HG03378 (cell line): ENCODE results near the gene COA7.
"Not testable (repeated sequence)": the region's sequence is repeated elsewhere in the genome, so short reads cannot be mapped to it uniquely, and the experiment has no call there.

Source experiments
- ATAC-seq: cut with Tn5 transposase; IDR thresholded peaks from one replicate; pipeline ENCODE4 v1.9.1; 2021; ENCODE audit warnings: mild to moderate bottlenecking, moderate library complexity; ENCODE audit not compliant: unreplicated experiment

Gene COA7

DNA sequence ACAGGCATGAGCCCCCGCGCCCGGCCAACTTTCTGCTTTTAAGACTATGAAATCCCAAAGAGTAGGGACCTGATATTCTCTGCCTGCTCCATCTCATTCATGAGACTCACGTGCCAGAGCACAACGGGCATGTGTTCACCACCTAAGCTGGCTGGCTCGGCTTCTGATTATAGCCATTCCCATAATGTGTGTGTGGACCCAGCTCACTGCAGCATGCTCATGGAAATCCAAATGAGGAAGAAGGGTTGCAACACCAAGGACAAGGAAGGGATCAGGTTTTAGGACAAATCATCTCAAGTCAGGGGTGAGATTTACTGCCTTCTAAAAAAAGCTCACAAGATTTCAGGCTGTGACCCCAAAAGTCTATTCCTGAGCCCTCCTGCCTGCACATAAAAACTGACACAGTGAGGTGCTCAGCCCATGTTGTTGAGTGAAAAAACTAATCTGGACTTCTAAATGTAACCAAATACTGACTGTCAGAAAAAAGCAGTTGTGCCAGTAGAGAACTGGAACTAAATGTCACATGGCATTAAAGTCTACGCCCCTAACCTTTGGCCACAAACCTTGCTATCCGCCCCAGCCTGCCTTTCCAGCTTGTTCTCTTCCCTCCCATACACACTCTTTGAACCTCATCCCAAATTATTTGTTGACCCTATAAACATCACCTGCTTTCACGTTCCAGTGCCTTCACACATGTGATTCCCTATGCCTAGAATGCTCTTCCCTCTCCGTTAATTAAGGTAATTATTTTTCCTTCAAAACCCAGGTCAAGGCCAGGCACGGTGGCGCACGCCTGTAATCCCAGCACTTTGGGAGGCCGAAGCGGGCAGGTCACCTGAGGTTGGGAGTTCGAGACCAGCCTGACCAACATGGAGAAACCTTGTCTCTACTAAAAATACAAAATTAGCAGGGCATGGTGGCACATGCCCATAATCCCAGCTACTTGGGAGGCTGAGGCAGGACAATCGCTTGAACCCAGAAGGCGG lies 9.1 kb upstream of the COA7 start:
- ATAC-seq, result no peak

DNA sequence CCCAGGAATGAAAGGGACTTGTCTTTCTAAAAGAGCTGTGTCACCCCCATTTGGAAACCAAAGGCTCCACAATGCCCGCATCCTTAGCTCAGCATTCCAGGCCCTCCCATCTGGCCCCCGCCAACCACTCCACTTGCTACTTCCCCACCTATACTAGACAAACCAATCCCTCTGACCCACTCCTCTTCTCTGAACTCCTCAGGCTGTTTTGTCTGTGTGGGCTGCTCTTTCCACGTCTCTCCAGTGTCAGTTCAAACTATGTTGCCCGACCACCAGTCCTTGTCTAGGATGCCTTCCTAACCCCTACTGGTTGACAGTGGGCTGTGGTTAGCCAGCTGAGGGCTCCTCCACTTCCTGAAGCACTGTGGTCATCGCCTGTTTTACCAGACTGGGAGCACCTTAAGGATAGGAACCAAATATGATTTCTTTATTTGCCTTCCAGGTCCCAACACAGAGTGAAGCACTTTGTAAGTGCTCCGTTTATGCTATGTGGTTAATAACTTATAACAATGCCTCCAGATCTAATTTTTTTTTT lies 8.1 kb upstream of the COA7 start:
- ATAC-seq, result no peak

DNA sequence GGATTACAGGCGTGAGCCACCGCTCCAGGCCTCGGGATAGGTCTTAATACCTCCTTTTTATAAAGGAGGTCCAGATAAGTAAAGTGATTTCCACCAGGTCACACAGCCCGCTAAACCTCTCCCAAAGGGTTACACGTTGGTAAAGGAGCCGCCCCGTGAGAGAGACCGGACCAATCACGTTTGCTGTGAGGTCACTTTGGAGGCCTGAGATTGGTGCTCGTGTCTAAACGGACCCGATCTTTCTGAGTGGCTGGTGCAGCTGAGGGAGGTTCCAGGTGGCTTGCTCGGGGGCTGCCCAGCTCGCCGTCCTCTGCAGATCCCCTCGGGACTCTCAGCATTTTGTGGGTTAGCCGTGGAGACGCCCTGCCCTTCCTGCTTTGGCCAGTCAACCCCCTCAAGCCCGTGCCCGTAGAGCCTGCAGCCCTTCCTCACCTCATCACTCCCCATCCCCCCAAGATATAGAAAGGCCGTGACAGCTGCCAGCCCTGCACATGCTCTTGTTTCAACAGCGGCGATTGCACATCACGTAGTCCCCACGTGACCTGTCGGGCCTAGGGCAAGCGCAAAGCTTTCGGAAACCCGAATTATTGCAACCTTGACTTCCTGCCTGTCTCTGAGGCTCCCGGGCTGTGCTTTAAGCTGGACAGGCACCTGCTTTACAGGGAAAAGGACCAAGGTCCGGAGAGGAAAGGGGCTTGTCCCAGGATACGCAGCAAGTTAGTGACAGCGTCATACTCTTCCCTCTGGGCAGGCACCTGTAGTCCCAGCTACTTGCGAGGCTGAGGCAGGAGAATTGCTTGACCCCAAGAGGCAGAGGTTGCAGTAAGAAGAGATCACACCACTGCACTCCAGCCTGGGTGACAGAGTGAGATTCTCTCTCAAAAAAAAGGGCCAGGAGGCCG lies 5.0 kb upstream of the COA7 start:
- ATAC-seq, result peak; percentile 91

DNA sequence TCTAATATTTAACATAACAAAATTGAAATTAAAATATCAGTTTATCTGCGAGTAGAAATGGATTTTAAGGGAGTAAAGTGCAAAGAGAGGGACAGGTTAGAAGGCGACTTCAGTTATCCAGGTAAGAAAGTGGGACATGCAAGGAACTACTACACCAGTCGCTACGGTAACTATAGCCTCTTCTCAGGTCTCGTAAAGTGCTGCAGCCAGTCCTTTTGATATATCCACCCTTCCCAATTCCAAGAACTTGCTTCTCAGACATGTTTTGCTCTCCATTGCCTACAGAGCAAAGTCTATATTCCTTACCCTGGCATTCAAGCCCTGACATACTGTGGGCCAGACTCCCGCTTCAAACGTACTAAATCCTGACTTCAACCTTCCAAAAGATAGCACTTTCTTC lies 2.5 kb downstream of the COA7 start:
- no peak for ATAC-seq

DNA sequence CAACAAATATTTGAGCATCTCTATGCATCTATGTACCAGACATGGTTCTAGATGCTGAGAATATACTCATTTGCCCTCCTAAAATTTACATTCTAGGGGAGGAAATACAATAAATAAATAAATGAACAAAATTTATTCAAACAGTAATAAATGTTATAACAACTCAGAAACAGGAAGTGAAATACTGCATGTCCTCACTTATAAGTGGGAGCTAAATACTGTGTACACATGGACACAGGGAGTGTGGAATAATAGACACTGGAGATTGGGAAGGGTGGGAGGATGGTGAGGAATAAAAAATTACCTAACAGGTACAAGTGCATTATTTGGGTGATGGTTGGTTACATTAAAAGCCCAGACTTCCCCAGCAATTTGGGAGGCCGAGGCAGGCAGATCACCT lies 4.3 kb downstream of the COA7 start:
- no peak for ATAC-seq

DNA sequence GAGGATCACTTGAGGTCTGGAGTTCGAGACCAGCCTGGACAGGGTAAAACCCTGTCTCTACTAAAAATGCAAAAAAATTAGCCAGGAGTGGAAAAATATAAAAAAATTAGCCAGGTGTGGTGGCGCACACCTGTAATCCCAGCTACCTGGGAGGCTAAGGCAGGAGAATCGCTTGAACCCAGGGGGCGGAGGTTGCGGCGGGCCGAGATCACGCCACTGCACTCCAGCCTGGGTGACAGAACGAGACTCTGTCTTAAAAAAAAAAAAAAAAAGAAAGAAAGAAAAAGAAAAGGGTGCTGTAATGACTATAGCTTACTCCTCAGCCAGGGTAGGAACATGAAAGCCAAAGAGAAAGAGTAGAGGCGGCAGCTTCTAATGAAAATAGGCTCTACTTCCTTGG lies 4.8 kb downstream of the COA7 start:
- ATAC-seq, result not testable (repeated sequence)

DNA sequence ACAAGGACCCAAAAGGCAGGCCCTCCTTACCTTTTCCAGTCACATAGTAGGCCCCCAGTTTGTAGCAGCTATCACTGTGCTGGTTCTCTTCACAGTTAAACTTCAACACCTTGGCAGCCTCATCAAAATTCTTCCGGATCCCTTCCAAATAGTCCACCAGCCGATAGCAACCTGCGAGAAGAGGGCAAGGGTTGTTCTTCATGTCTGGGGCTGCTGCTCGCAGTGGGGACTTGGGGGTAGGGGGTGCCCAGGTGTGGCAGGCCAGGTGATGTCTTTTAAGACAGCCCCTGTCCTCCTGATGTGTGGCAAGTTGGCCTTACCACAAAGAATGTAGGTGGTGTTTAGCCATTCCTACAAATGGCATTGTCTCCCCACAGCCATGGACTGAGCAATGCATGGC lies 5.5 kb downstream of the COA7 start:
- ATAC-seq, result no peak

DNA sequence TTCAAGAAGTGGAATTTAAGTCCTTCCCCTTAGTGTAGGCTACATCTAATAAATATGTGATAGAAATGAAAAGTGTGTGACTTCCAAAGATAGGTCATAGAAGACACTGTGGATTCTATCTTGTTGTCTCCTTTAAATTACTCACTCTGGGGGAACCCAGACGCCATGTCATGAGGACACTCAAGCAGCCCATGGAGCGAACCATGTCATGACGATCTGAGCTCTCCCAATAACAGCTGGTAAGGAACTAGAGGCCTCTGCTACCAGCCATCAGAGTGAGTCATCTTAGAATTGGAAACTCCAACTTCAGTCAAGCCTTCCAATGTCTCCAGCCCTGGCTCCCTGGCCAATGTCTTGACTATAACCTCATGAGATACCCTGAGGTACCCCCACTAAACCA lies 6.3 kb downstream of the COA7 start:
- no peak for ATAC-seq

DNA sequence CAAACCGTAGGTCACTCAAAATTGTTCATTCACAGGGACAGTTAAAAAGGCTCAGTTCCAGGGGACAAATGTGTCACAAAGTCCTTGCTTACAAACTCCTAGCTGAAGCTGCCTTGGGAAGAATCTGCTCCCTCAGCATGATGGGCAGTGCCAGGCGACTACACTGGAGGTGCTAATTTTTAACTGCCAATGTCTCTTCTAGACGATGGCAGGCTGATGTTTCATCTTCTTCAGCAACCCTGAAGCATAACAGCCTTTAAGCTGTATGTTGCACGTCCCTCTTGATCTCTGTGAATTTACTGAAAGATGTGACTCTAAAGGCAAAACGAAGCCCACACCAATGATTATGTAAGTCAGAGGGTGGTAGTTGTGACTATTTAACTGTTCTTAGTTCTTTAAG lies 11.3 kb downstream of the COA7 start:
- ATAC-seq, result no peak

DNA sequence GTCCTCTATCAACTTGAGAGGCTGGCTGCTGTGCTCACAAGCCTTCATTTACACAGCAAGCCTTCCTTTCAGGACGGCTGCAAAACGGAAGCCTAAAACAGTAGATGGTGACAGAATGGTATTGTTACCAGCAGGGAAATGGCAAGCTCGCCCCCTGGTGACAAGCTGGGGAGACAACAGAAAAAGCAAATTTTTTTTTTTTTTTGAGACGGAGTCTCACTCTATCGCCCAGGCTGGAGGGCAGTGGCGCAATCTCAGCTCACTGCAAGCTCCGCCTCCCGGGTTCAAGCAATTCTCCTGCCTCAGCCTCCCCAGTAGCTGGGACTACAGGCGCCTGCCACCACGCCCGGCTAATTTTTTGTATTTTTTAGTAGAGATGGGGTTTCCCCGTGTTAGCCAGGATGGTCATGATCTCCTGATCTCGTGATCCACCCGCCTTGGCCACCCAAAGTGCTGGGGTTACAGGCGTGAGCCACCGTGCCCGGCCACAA lies 11.8 kb downstream of the COA7 start:
- ATAC-seq, result peak; percentile 65

DNA sequence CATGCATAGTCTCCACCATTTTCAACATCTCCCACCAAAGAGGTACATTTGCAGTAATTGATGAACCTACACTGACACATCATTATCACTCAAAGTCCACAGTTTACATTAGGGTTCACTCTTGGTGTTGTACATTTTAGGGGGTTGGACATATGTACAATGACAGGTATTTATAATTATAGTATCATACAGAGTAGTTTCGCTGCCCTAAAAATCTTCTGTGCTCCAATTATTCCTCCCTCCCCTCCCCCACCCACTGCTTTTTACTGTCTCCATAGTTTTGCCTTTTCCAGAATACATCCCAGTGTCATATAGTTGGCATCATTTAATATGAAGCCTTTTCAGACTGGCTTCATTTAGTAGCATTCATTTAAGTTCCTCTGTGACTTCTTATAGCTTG lies 13.6 kb downstream of the COA7 start:
- ATAC-seq, result no peak

DNA sequence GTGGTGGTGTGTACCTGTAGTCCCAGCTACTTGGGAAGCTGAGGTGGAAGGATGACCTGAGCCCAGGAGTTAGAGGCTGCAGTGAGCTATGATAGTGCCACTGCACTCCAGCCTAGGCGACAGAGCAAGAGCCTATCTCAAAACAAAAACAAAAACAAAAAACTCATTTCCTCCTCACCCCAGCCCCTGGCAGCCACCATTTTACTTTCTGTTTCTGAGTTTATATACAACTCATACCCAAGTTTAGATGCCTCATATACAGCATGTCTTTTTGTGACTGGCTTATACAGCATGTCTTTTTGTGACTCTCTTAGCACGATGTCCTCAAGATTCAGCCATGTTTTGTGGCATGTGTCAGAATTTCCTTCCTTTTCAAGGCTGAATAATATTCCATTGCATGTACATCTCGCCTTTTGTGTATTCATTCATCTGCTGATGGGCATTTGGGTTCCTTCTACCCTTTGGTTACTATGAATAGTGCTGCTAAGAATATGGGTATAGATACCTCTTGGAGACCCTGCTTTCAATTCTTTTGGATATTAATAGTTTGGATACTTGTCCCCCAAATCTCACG lies 14.7 kb downstream of the COA7 start:
- no peak for ATAC-seq

DNA sequence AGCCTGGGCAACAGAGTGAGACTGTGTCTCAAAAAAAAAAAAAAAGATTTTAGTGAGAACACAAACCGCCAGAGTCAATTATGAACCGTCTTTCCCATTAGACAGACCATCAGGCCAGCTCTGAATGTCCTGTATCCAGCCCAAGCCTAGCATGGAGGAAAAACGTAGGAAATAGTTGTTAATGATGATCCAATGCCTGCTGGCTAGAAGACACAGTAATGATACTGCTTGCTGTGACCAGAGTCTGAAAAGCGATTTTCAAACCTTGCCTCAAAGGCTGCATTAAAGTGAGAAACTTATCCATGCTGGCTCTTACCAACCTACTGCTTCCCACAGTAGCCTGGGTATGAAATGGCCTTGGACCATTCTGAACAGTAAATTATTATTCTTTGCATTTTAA lies 17.0 kb downstream of the COA7 start:
- no peak for ATAC-seq

DNA sequence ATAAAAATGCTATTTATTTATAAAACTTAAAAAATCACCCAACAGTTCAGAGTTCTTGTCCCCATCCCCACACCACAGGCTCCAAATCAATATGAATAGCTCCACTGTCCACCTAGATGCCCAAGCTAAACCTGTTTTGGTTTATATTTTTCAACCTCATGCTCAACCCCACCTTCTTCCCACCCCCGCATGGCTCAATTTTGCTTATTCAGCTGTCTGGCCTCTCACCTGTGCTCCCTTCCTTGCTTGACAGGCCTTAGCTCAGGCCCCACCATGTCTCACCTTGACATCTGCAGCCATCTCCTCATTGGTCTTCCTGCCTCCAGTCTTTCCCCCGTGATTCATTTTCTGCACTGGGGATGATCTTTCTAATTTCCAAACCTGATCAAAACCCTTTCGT lies 17.8 kb downstream of the COA7 start:
- ATAC-seq, result no peak

DNA sequence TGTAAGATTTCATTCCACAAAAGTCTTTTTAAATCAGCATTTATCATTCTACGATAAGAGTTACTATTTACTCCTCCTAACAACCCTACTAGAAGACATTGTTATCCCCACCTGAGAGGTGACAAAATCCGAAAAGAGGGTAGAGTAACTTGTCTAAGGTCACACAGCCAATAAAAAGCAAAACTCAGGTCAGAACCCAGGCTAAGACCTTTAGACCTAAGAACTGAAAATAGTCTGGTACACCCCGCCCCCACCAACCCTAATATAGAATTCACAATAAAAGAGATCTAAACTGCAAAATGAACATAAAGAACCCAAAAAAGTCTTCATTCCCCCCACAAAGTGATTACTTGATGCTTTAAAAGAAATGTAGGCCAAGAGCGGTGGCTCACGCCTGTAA lies 18.6 kb downstream of the COA7 start:
- no peak for ATAC-seq

DNA sequence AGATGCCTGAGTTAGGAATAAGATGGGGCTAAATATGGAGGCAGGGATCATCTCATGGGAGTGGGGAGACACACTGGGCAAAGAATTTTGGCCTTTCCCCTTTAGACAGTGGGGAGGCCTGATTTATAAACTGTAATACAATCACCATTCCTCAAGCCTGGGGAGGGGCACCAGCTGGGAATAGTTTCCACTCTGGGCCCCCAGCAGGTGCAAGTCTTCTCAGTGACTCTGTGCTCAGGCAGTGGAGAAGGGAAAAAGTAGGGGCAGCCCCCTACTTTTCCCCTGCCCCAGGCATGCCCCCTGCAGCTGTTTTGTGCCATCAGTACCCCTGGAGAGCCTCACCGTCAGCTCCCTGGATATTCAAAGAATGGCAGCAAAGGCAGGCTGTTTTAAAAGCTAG lies 19.1 kb downstream of the COA7 start:
- ATAC-seq, result no peak

DNA sequence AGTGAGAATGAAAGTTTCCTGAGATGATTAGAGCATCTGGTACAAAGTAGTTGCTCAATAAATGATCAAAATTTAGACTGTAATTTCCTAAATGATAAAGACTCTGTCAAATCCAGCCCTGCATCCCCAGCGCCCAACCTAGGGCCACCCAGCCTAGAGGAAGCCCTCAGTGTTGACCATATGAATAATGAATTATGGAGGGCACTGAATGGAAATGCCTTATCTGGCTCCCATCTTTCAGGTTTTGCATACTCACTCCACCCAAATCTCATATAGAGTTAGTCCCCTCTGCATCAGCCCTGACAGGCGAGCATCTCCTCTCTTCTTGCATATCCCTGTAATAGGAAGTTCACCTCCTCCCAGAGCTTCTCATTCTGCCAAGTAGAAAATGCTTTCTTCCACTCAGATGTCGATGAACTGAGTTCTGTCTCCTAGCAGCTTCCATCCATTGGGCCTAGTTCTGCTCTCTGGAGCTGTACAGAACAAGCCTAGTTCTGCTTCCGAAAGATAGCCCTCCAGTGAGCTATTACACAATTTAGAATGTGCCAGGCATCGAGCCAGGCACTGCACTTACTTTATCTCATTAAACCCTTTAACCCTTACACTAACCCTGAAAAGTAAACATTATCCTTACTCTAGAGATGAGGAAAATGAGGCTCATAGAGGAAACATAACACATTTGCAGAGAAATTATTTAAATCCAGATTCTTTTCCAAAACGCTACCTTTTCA lies 20.9 kb downstream of the COA7 start:
- ATAC-seq, result no peak

DNA sequence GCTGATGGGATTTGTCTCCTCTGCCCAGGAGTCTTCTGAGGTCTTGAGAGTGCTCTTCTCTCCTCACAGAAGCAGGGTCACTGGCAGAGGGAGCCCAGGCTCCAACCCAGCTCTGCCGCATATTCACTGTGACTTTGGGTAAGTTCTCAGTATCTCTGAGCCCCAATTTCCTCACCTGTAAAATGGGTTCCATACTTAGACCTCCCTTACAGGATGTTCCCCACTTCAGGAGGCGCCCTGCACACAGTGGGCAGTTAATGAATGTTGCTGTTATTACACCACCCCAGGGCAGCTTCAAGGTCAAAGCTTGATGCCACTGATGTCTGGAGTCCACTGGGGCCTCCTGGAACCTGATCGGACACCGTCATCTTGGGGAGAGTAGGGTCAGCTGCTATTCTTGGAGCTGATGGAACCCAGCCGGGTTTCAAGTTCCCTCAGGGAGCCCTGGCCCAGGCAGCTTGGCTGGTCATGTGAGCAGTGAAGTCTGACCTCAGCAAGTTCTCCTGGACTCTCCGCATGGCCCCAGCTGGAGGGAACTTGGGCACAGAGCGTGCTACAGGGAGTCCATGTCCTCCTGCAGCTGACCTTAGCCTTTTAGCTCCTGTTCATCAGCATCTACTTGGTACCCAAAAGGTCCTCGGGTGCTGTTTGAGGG lies 21.8 kb downstream of the COA7 start:
- ATAC-seq, result no peak

DNA sequence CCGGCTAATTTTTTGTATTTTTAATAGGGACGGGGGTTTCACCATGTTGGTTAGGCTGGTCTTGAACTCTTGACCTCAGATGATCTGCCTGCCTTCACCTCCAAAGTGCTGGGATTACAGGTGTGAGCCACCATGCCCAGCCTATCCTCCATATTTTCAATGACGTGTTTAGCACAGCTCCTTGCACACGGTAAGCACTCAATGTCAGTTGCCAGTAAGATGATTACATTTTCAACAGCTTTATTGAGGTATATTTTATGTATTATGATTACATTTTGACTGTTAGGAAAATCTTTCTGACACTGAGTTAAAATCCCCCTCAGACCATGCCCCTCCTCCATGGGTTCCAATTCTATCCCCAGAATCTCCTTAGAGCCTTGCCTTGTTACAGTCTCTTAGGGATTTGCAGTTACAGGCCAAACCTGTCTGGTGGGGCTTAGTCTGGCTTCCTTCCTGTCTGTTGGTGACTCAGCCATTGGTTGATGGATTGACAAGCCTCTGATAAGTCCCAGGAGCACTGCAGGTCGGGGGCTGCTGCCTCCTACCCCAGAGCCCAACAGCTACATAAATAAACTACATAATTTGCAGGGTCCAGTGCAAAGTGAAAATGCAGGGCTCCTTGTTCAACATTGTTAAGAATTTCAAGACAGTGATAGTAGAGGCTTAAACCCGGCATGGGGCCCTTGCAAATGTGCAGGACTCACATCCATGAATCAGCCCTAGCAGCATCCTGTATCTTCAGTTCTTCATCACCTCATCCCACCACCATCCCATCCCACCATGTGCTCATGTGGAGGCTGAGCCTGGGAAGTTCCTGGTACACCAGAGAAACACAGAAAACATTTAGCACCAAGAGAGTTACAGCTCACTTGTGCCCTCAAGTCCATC lies 23.4 kb downstream of the COA7 start:
- ATAC-seq, result no peak
